HepG2 (cell line): ENCODE measurements around the gene ALK. TPM values are rescaled to one million over a fixed set of nuclear protein-coding genes. Genes with fewer than 3 reads are reported as not detected.

ENCODE experiments used
- ATAC-seq: fragments of 200-7000 bp; cut with Tn5 transposase; 3 replicates; pipeline ENCODE4 v1.9.1; 2020; ENCODE audit warnings: mild to moderate bottlenecking, moderate library complexity
- BruUV-seq: library from RNA; stranded (reverse); fragments of 400-500 nt; replicated peaks from 2 replicates; lab custom pipeline; 2021; lab: Mats Ljungman, UMichigan
- CTCF ChIA-PET: fragments of 300-600 bp; formaldehyde crosslinking; extraction: SDS; loops from one replicate; lab custom pipeline; 2021; ENCODE audit warnings: low total read pairs, inconsistent platforms, low intra/inter-chr PET ratio; lab: Yijun Ruan, JAX
- POLR2A ChIA-PET: fragments of 350-600 bp; sonication (Branson Sonifier 250); formaldehyde crosslinking; loops from one replicate; lab custom pipeline; 2020; ENCODE audit warnings: antibody characterized with exemption, inconsistent platforms; lab: Yijun Ruan, JAX
- DNase-seq: peaks from one replicate; pipeline ENCODE4 v3.0.0-alpha.2; 2015; ENCODE audit warnings: low spot score
- FAIRE-seq: peaks from 3 replicates; lab custom pipeline; 2011; peaks lifted over from hg19 to GRCh38; lab: Jason Lieb, UNC
- H2AFZ ChIP-seq: one replicate; pipeline ENCODE4 v1.6.1; 2011; ENCODE audit warnings: low read length, inconsistent platforms
- H3K27ac ChIP-seq: fragments of 300-600 bp; 3 replicates; pipeline ENCODE4 v1.8.0; 2011; ENCODE audit warnings: mixed run types, mild to moderate bottlenecking, mixed read lengths, low read length, inconsistent platforms; ENCODE audit not compliant: insufficient read depth; ENCODE audit errors: extremely low read length
- H3K27me3 ChIP-seq, 2 experiments: fragments of 200-600 bp in 1 of 2; 2 replicates in 1 of 2; 3 replicates in 1 of 2; pipeline versions ENCODE4 v1.6.0 to v1.8.0; 2011; ENCODE audit warnings: low read length in 2 of 2, mild to moderate bottlenecking in 2 of 2, moderate library complexity in 2 of 2, inconsistent platforms in 1 of 2; ENCODE audit not compliant: insufficient read depth in 2 of 2, control insufficient read depth in 1 of 2
- H3K36me3 ChIP-seq, 2 experiments: fragments of 200-600 bp in 1 of 2; replicated peaks in 1 of 2; 2 replicates in 1 of 2; 3 replicates in 1 of 2; pipeline versions ENCODE4 v1.5.1 to v1.8.0; 2011; ENCODE audit warnings: low read length in 2 of 2, inconsistent platforms in 1 of 2; ENCODE audit not compliant: insufficient read depth in 2 of 2, control insufficient read depth in 1 of 2
- H3K4me1 ChIP-seq: 2 replicates; pipeline ENCODE4 v1.5.1; 2012; ENCODE audit warnings: low read length, inconsistent platforms; ENCODE audit not compliant: insufficient read depth
- H3K4me2 ChIP-seq: 2 replicates; pipeline ENCODE4 v1.6.0; 2011; ENCODE audit warnings: low read depth, low read length, inconsistent platforms
- H3K4me3 ChIP-seq, 3 experiments: fragments of 200-600 bp in 1 of 3; sonication (generic), shearing (Covaris generic) in 1 of 3; replicated peaks in 1 of 3; 2 replicates each; pipeline ENCODE4 v1.5.1; 2011 to 2016; ENCODE audit warnings: low read length in 3 of 3, inconsistent platforms in 2 of 3, low read depth in 2 of 3, mild to moderate bottlenecking in 2 of 3, control low read depth in 1 of 3, mixed read lengths in 1 of 3; ENCODE audit not compliant: insufficient read depth in 1 of 3
- H3K79me2 ChIP-seq: one replicate; pipeline ENCODE4 v1.6.1; 2011; ENCODE audit warnings: low read length, inconsistent platforms; ENCODE audit not compliant: insufficient read depth
- H3K9ac ChIP-seq: 2 replicates; pipeline ENCODE4 v1.6.0; 2011; ENCODE audit warnings: mild to moderate bottlenecking, low read depth, low read length, inconsistent platforms; ENCODE audit not compliant: insufficient read depth
- H3K9me3 ChIP-seq: 2 replicates; pipeline ENCODE4 v1.5.1; 2012; ENCODE audit warnings: mild to moderate bottlenecking, low read length
- H4K20me1 ChIP-seq: 2 replicates; pipeline ENCODE4 v1.6.0; 2011; ENCODE audit warnings: inconsistent platforms, mild to moderate bottlenecking, low read length, moderate library complexity; ENCODE audit not compliant: insufficient read depth
- DMAP1 ChIP-seq: IDR thresholded peaks from 2 replicates; pipeline ENCODE4 v1.6.1; 2016
- FUBP1 ChIP-seq: sonication (generic); formaldehyde crosslinking; IDR thresholded peaks from 2 replicates; pipeline ENCODE4 v1.5.1; 2020; ENCODE audit warnings: missing genetic modification reagents, mild to moderate bottlenecking, borderline replicate concordance
- MAFG ChIP-seq: sonication (generic); formaldehyde crosslinking; IDR thresholded peaks from 2 replicates; pipeline ENCODE4 v1.5.1; 2020; ENCODE audit warnings: mild to moderate bottlenecking, missing genetic modification reagents
- MAFK ChIP-seq, 2 experiments: IDR thresholded peaks in 1 of 2; conservative IDR thresholded peaks in 1 of 2; 2 replicates each; pipeline ENCODE4 v1.6.1; 2011; ENCODE audit warnings: improper control_type of control experiment in 2 of 2, low read length in 2 of 2
- MTA3 ChIP-seq: sonication (generic); formaldehyde crosslinking; IDR thresholded peaks from 2 replicates; pipeline ENCODE4 v1.4.0; 2020; ENCODE audit warnings: missing genetic modification reagents
- NFE2 ChIP-seq: sonication (generic); formaldehyde crosslinking; IDR thresholded peaks from 2 replicates; pipeline ENCODE4 v1.4.0; 2020; ENCODE audit warnings: missing genetic modification reagents
- POLR2A ChIP-seq, 2 experiments: IDR thresholded peaks; 2 replicates each; pipeline ENCODE4 v1.6.1; 2011; ENCODE audit warnings: low read depth in 2 of 2, low read length in 2 of 2, mild to moderate bottlenecking in 1 of 2, moderate library complexity in 1 of 2; ENCODE audit not compliant: insufficient read depth in 1 of 2
- RFX5 ChIP-seq: IDR thresholded peaks from 2 replicates; pipeline ENCODE4 v1.6.1; 2011; ENCODE audit warnings: low read depth, low read length, improper control_type of control experiment
- SKI ChIP-seq: fragments of 450-650 bp; IDR thresholded peaks from one replicate; pipeline ENCODE4 v1.6.1; 2018; ENCODE audit warnings: mild to moderate bottlenecking; ENCODE audit not compliant: partially characterized antibody
- TEAD3 ChIP-seq: optimal IDR thresholded peaks from 2 replicates; pipeline ENCODE3; 2016; ENCODE audit warnings: borderline replicate concordance
- ZNF317 ChIP-seq: sonication (generic); formaldehyde crosslinking; IDR thresholded peaks from 2 replicates; pipeline ENCODE4 v1.5.0; 2020; ENCODE audit warnings: mild to moderate bottlenecking, missing genetic modification reagents
- ZNF337 ChIP-seq: sonication (generic); formaldehyde crosslinking; IDR thresholded peaks from 2 replicates; pipeline ENCODE4 v1.5.1; 2020; ENCODE audit warnings: missing genetic modification reagents, low read depth, mild to moderate bottlenecking, borderline replicate concordance
- ZNF354B ChIP-seq: sonication (generic); formaldehyde crosslinking; IDR thresholded peaks from 2 replicates; pipeline ENCODE4 v1.8.0; 2022; ENCODE audit warnings: mild to moderate bottlenecking, missing genetic modification reagents
- ZNF549 ChIP-seq: sonication (generic); formaldehyde crosslinking; IDR thresholded peaks from 2 replicates; pipeline ENCODE4 v1.5.0; 2020; ENCODE audit warnings: missing genetic modification reagents
- ZNF570 ChIP-seq: sonication (generic); formaldehyde crosslinking; IDR thresholded peaks from 2 replicates; pipeline ENCODE4 v1.4.0; 2020; ENCODE audit warnings: mild to moderate bottlenecking, missing genetic modification reagents, borderline replicate concordance
- ZNF678 ChIP-seq: sonication (generic); formaldehyde crosslinking; IDR thresholded peaks from 2 replicates; pipeline ENCODE4 v1.4.0; 2020; ENCODE audit warnings: mild to moderate bottlenecking, missing genetic modification reagents
- WGBS: methylation state at CpG from one replicate; pipeline ENCODE4 v1.1.6; 2017; ENCODE audit warnings: low lambda C conversion rate; 5-methylcytosine and 5-hydroxymethylcytosine counted together
- in situ Hi-C: cut with HindIII; loops from 2 replicates; pipeline ENCODE4 v1.10.0; 2017; ENCODE audit warnings: low pct_unique_long_range_greater_than_20kb; ENCODE audit not compliant: extremely low pct_ligation_motif_present
- intact Hi-C: fragments of 100-400 bp; cut with micrococcal nuclease; formaldehyde crosslinking; loops from one replicate; pipeline ENCODE4 v1.10.0; 2022; ENCODE audit not compliant: unreplicated experiment
- polyA plus RNA-seq, 8 experiments: library from polyadenylated mRNA; depleted of rRNA in 3 of 8; stranded (reverse) in 7 of 8; unstranded in 1 of 8; fragments of >200 nt; fragmentation: Illumina TruSeq in 4 of 8; extraction: Trizol in 4 of 8; gene quantifications; 2 replicates each; pipeline versions ENCODE4 v1.2.1 to v1.2.3, GENCODE V29; 2011 to 2016; ENCODE audit warnings: low read depth in 4 of 8, missing spikeins in 1 of 8, mixed read lengths in 1 of 8; ENCODE audit not compliant: insufficient read depth in 1 of 8
- total RNA-seq, 5 experiments: library from RNA; depleted of rRNA; stranded (reverse); fragments of >200 nt; fragmentation: Illumina TruSeq; extraction: Trizol; gene quantifications; 2 replicates each; pipeline ENCODE4 v1.2.3, GENCODE V29; 2016; ENCODE audit warnings: low read depth in 1 of 5

ALK gene
- total and polyA plus RNA-seq, 2 of the 13 experiments (the other 11 are each of a cell fraction or from before 2014, with no cell fraction given): not detected

GRCh38 chr2:29182334-29182733 is 739.1 kb downstream of the ALK start:
- H3K27me3 ChIP-seq: no peaks in the 10 kb centered on the region; a peak in 1 of 5 replicates
- TF ChIP-seq POLR2A (IDR thresholded peaks at IDR 0.05; ENCODE audit: insufficient read depth in 1 of 2, low read depth in 2 of 2, low read length in 2 of 2): no peak
- TF ChIP-seq TEAD3: no peak
- TF ChIP-seq MAFG (CRISPR knock-in tag): no peak
- TF ChIP-seq ZNF354B (CRISPR knock-in tag): no peak
- TF ChIP-seq MTA3 (CRISPR knock-in tag): no peak
- no peak for TF ChIP-seq ZNF678
- no peak for TF ChIP-seq ZNF317 (CRISPR knock-in tag)
- TF ChIP-seq SKI: no peak
- TF ChIP-seq ZNF570 (CRISPR knock-in tag): no peak
- TF ChIP-seq RFX5: no peak
- ATAC-seq: no peak
- no peaks in the 10 kb centered on the region for H3K9me3 ChIP-seq
- H3K36me3 ChIP-seq: no peaks in the 10 kb centered on the region
- ChIA-PET CTCF (no interaction called here), POLR2A (no interaction called here)
- no peak overlapping the region for H3K4me3 ChIP-seq
- no peak overlapping the region for H2AFZ ChIP-seq
- BruUV-seq: no TSS peak
- H4K20me1 ChIP-seq: no peaks in the 10 kb centered on the region
- H3K27ac ChIP-seq: no peak overlapping the region
- H3K79me2 ChIP-seq: no peaks in the 10 kb centered on the region
- WGBS: 5% methylated on average over 1 of the region's 1 CpG
- DNase-seq: no peak
- FAIRE-seq: no peak
- intact Hi-C loops (no loop called here), in situ Hi-C loops (no loop called here)
- no peak overlapping the region for H3K4me2 ChIP-seq
- no peak overlapping the region for H3K9ac ChIP-seq
- no peaks in the 10 kb centered on the region for H3K4me1 ChIP-seq

GRCh38 chr2:29175338-29175737 is 746.0 kb downstream of the ALK start:
- TF ChIP-seq ZNF337 (CRISPR knock-in tag) (no peak), ZNF549 (CRISPR knock-in tag) (no peak), DMAP1 (CRISPR knock-in tag) (no peak), MAFK (conservative IDR thresholded peaks at IDR 0.05 in 1 of 2, IDR thresholded peaks at IDR 0.05 in 1 of 2; ENCODE audit: low read length in 2 of 2) (no peak), FUBP1 (no peak), NFE2 (CRISPR knock-in tag) (no peak)
- H3K4me3 ChIP-seq: no peak overlapping the region
- no peaks in the 10 kb centered on the region for H4K20me1 ChIP-seq
- H3K4me1 ChIP-seq: no peaks in the 10 kb centered on the region
- no peak for ATAC-seq
- H3K79me2 ChIP-seq: no peaks in the 10 kb centered on the region
- no peaks in the 10 kb centered on the region for H3K9me3 ChIP-seq
- no peak overlapping the region for H2AFZ ChIP-seq
- no peaks in the 10 kb centered on the region for H3K36me3 ChIP-seq
- intact Hi-C loops: no loop called here
- H3K4me2 ChIP-seq: no peak overlapping the region
- H3K9ac ChIP-seq: no peak overlapping the region
- CTCF ChIA-PET: no interaction called here
- POLR2A ChIA-PET: no interaction called here
- H3K27ac ChIP-seq: no peak overlapping the region
- BruUV-seq: no TSS peak
- H3K27me3 ChIP-seq: no peaks in the 10 kb centered on the region
- no peak for FAIRE-seq
- no peak for DNase-seq
- 59% methylated on average over 3 of the region's 3 CpGs for WGBS
- in situ Hi-C loops: no loop called here
